IPS-18a (cell line): Measurements from ENCODE around the gene KATNB1.
"Not testable (repeated sequence)": the region's sequence is repeated elsewhere in the genome, so short reads cannot be mapped to it uniquely, and the experiment has no call there.

Experiments used
- H3K27ac ChIP-seq: one replicate; pipeline ENCODE4 v1.5.1; 2013; ENCODE audit warnings: low read length
- H3K27me3 ChIP-seq: one replicate; pipeline ENCODE4 v1.6.1; 2013; ENCODE audit warnings: mild to moderate bottlenecking, low read length; ENCODE audit not compliant: control insufficient read depth, insufficient read depth
- H3K36me3 ChIP-seq: one replicate; pipeline ENCODE4 v1.6.1; 2013; ENCODE audit warnings: low read depth, low read length; ENCODE audit not compliant: control insufficient read depth
- H3K4me1 ChIP-seq: one replicate; pipeline ENCODE4 v1.6.1; 2013; ENCODE audit warnings: low read depth, low read length; ENCODE audit not compliant: control insufficient read depth
- H3K4me3 ChIP-seq: one replicate; pipeline ENCODE4 v1.5.1; 2013; ENCODE audit warnings: low read length
- H3K9ac ChIP-seq: one replicate; pipeline ENCODE4 v1.6.1; 2013; ENCODE audit warnings: mild to moderate bottlenecking, low read length, moderate library complexity
- H3K9me3 ChIP-seq: one replicate; pipeline ENCODE4 v1.6.1; 2013; ENCODE audit warnings: low read depth, low read length; ENCODE audit not compliant: control insufficient read depth

KATNB1 gene

GRCh38 chr16:57739756-57740422 is 4.3 kb downstream of the KATNB1 start:
- H3K9me3 ChIP-seq, result no peaks in the 10 kb centered on the region
- no peak overlapping the region for H3K9ac ChIP-seq
- no peaks in the 10 kb centered on the region for H3K27me3 ChIP-seq
- peaks cover 4% of the 10 kb centered on the region for H3K36me3 ChIP-seq
- H3K4me1 ChIP-seq, result peaks cover 7% of the 10 kb centered on the region
- no peak overlapping the region for H3K27ac ChIP-seq
- H3K4me3 ChIP-seq, result no peak overlapping the region

DNA sequence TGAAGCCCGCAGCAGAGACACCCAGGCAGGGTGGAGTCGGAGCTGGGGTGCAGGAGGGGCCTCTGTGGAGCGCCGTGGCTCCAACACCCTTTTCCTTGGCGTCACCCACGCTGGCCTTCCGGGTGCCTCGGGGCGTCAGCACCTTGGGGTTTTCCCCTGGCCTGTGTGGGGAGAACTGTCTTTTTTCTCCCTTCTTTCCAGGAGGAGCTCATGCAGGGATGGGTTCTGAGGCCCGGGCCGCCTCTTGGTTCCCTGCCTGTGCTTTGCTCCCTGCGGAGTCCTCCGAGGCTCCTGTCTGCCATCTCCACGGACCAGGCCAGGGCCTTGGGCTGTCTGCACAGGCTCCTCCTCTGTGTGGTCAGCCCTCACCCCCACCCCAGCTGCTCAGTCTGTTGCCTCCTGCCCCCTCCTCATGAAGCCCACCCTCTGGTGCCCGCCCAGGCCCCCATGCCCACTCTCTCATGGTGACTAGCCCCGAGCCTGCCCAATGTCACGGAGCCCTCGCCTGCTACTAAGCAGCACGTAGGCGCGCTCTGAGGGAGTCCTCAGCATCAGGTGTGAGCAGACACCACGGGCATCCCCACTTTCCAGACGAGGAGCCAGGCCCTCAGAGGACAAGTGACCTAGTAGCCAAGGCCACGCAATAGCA is 5.0 kb downstream of the KATNB1 start:
- Histone ChIP-seq H3K4me1 (peaks cover 7% of the 10 kb centered on the region), H3K4me3 (no peak overlapping the region), H3K27ac (no peak overlapping the region), H3K36me3 (peaks cover 4% of the 10 kb centered on the region), H3K27me3 (no peaks in the 10 kb centered on the region), H3K9ac (no peak overlapping the region), H3K9me3 (no peaks in the 10 kb centered on the region)

- H3K27ac ChIP-seq, result no peak overlapping the region
- peaks cover 2% of the 10 kb centered on the region for H3K4me1 ChIP-seq
- peaks cover 4% of the 10 kb centered on the region for H3K36me3 ChIP-seq
- no peak overlapping the region for H3K4me3 ChIP-seq
- no peaks in the 10 kb centered on the region for H3K9me3 ChIP-seq
- no peaks in the 10 kb centered on the region for H3K27me3 ChIP-seq
- no peak overlapping the region for H3K9ac ChIP-seq
Measured at GRCh38 chr16:57741660-57742191, 6.2 kb downstream of the KATNB1 start.

GRCh38 chr16:57742543-57742942 is 7.0 kb downstream of the KATNB1 start:
- peaks cover 4% of the 10 kb centered on the region for H3K36me3 ChIP-seq

DNA sequence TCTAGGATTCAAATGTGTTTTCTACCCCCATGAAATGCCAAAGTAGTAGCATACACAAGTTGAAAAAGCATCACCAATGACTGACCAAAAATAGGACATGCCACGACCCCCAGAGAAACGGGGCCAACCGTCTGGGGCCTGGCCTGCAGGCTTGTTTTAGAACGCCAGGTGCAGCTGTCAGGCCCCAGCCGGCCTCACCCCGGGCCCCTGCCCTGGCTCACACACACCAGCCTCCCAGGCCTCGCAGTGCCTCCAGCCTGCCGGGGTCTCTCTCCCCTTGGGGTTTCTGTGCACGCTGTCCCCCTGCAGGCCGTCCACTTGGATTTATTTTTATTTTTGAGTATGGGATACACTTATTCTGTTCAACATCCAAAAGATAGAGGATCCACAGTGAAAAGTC is 7.9 kb downstream of the KATNB1 start:
- no peak overlapping the region for H3K27ac ChIP-seq
- H3K4me3 ChIP-seq, result no peak overlapping the region
- H3K27me3 ChIP-seq, result no peaks in the 10 kb centered on the region
- no peaks in the 10 kb centered on the region for H3K9me3 ChIP-seq
- peaks cover 4% of the 10 kb centered on the region for H3K36me3 ChIP-seq
- no peaks in the 10 kb centered on the region for H3K4me1 ChIP-seq
- H3K9ac ChIP-seq, result no peak overlapping the region

More at GRCh38 chr16:57742543-57742942, 7.0 kb downstream of the KATNB1 start:
- Histone ChIP-seq H3K27me3 (no peaks in the 10 kb centered on the region), H3K27ac (no peak overlapping the region), H3K4me1 (no peaks in the 10 kb centered on the region), H3K9ac (no peak overlapping the region), H3K9me3 (no peaks in the 10 kb centered on the region), H3K4me3 (no peak overlapping the region)

GRCh38 chr16:57743886-57744641 is 8.5 kb downstream of the KATNB1 start:
- Histone ChIP-seq H3K36me3 (peaks cover 4% of the 10 kb centered on the region), H3K4me3 (no peak overlapping the region), H3K9ac (no peak overlapping the region), H3K9me3 (no peaks in the 10 kb centered on the region), H3K4me1 (no peaks in the 10 kb centered on the region), H3K27me3 (no peaks in the 10 kb centered on the region), H3K27ac (no peak overlapping the region)

DNA sequence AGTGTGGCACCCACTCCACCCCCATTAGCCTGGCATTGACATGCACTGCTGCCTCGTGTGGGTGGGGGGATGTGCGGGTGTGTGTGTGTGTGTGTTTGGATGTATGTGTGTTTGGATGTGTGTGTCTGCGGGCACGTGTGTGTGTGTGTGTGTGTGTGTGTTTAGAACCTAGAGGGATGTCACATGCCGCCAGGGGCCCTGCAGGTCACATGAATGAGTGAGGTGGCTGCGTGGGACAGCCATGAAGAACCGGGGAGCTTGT is 9.0 kb downstream of the KATNB1 start:
- Histone ChIP-seq H3K36me3 (peaks cover 4% of the 10 kb centered on the region), H3K27me3 (no peaks in the 10 kb centered on the region), H3K9ac (no peak overlapping the region), H3K27ac (no peak overlapping the region), H3K4me1 (no peaks in the 10 kb centered on the region), H3K9me3 (no peaks in the 10 kb centered on the region), H3K4me3 (no peak overlapping the region)

- Histone ChIP-seq H3K9me3 (no peaks in the 10 kb centered on the region), H3K9ac (no peak overlapping the region), H3K4me1 (no peaks in the 10 kb centered on the region), H3K36me3 (peaks cover 4% of the 10 kb centered on the region), H3K27ac (no peak overlapping the region), H3K27me3 (no peaks in the 10 kb centered on the region), H3K4me3 (no peak overlapping the region)
Measured at GRCh38 chr16:57745768-57746167, 10.2 kb downstream of the KATNB1 start.

DNA sequence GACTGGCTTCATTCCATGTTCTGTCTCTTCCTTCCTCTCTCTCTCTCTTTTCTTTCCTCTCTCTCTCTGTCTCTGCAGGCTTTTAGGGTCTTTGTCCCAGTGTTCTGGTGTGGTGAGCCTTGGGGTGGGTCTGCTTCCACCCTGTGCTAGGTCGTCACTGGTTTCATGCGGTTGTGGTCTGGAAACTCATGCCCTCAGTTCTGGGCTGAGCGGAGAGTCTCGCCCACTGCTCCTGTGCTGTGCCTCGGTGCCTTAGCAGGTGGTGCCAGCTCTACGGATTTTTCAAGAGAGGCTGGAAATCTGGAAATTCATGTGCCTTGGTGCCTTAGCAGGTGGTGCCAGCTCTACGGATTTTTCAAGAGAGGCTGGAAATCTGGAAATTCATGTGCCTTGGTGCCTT is 10.7 kb downstream of the KATNB1 start:
- H3K4me1 ChIP-seq, H3K9me3 ChIP-seq, H3K36me3 ChIP-seq, H3K27me3 ChIP-seq, H3K27ac ChIP-seq, H3K9ac ChIP-seq, H3K4me3 ChIP-seq: not testable (repeated sequence)

GRCh38 chr16:57747091-57747490 is 11.5 kb downstream of the KATNB1 start:
- Histone ChIP-seq H3K27me3 (no peaks in the 10 kb centered on the region), H3K4me1 (no peaks in the 10 kb centered on the region), H3K27ac (no peak overlapping the region), H3K4me3 (no peak overlapping the region), H3K9ac (no peak overlapping the region), H3K9me3 (no peaks in the 10 kb centered on the region), H3K36me3 (peaks cover 15% of the 10 kb centered on the region)

DNA sequence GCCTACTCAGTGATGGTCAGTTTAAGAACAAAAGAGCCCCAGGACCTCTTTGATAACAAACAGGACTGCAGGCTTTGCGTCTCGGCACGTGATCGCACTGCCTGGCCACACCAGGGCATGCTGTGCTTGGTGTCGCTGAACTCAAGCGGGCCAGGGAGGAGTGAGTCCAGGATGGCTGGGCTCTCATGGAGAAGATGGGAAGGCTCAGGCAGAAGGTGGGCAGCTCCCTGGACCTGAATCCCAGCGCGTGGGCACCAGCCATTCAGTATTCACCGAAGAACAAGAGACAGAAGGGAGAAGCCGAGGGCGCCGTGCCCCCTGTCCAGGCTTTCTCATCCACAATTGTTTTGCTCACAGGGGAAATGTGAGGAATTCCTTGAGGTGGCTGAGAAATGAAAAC is 11.9 kb downstream of the KATNB1 start:
- peaks cover 11% of the 10 kb centered on the region for H3K36me3 ChIP-seq
- no peak overlapping the region for H3K27ac ChIP-seq
- H3K4me3 ChIP-seq, result no peak overlapping the region
- H3K9me3 ChIP-seq, result no peaks in the 10 kb centered on the region
- no peak overlapping the region for H3K9ac ChIP-seq
- H3K4me1 ChIP-seq, result no peaks in the 10 kb centered on the region
- H3K27me3 ChIP-seq, result no peaks in the 10 kb centered on the region
